C1 segment of cervical spinal cord (tissue), 14 donors: ENCODE data around the gene CTNNA2.

Source experiments
- DNase-seq, 14 donors: peaks; one replicate each; lab custom pipeline; 2025; lab: John Stamatoyannopoulos, UW

Gene CTNNA2

GRCh38 chr2:79512442-79513401 is at the start of gene CTNNA2:
TSS of gene CTNNA2 (plus strand) at chr2:79513051.
- DNase-seq, result peak; percentile 5 to 90 (median 74)

- DNase-seq, result no peak
Observed at GRCh38 chr2:79487399-79487798, 25.5 kb upstream of the CTNNA2 start.

- peak in 3 of 14 donors; percentile 3 to 24 (median 5) for DNase-seq
Observed at GRCh38 chr2:79511320-79511951, 1.4 kb upstream of the CTNNA2 start.

- peak in 1 of 14 donors; percentile 13 for DNase-seq
Observed at GRCh38 chr2:79513711-79514110, 860 bp downstream of the CTNNA2 start.

GRCh38 chr2:79529636-79530035 is 16.8 kb downstream of the CTNNA2 start:
- DNase-seq, result no peak

GRCh38 chr2:79530443-79530842 is 17.6 kb downstream of the CTNNA2 start:
- DNase-seq, result no peak

GRCh38 chr2:79547568-79547967 is 34.7 kb downstream of the CTNNA2 start:
- no peak for DNase-seq

GRCh38 chr2:79552653-79553052 is 39.8 kb downstream of the CTNNA2 start:
- DNase-seq, result no peak

GRCh38 chr2:79554899-79555298 is 42.0 kb downstream of the CTNNA2 start:
- DNase-seq, result no peak

- no peak for DNase-seq
Observed at GRCh38 chr2:79564065-79564464, 51.2 kb downstream of the CTNNA2 start.

GRCh38 chr2:79569048-79569447 is 56.2 kb downstream of the CTNNA2 start:
- no peak for DNase-seq

GRCh38 chr2:79573895-79574674 is 61.2 kb downstream of the CTNNA2 start:
- DNase-seq, result no peak

GRCh38 chr2:79576451-79576850 is 63.6 kb downstream of the CTNNA2 start:
- DNase-seq, result no peak

- no peak for DNase-seq
Observed at GRCh38 chr2:79578952-79579351, 66.1 kb downstream of the CTNNA2 start.

GRCh38 chr2:79580175-79580574 is 67.3 kb downstream of the CTNNA2 start:
- DNase-seq, result no peak

GRCh38 chr2:79585701-79586433 is 73.0 kb downstream of the CTNNA2 start:
- DNase-seq, result peak in 1 of 14 donors; percentile 5

- no peak for DNase-seq
Observed at GRCh38 chr2:79591281-79591680, 78.4 kb downstream of the CTNNA2 start.

GRCh38 chr2:79593237-79593867 is 80.5 kb downstream of the CTNNA2 start:
- no peak for DNase-seq

- no peak for DNase-seq
Observed at GRCh38 chr2:79596403-79596802, 83.6 kb downstream of the CTNNA2 start.

GRCh38 chr2:79604748-79605147 is 91.9 kb downstream of the CTNNA2 start:
- no peak for DNase-seq
